ENCODE measurements around the gene MAIP1. TPM values are rescaled to one million over a fixed set of nuclear protein-coding genes. Genes with fewer than 3 reads are reported as not detected.

The MAIP1 gene
- total RNA-seq, 1 donor from 2014 or later = 27.1 TPM

DNA sequence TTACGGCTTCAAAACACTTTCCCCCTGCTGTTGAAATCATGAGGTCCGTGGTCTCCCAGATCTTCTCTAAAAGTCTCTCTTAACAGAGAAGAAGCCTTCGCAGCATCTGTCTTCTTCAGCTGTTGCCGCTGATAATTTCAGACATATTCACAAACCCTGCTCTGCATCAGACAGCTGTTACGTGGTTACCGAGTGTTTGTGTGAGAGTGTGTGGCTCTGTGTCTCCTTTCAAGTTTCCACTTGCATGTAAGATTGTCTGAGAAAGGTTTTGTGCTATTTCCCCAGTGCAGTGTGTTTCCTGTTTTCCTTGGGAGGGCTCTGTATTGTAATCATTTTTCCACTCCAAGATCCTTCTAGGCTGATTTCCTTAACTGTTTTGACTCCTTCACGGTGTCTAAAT lies 32.8 kb downstream of the MAIP1 start:
- peak; percentile 61 for DNase-seq (ENCODE audit: low read depth, low spot score)

DNA sequence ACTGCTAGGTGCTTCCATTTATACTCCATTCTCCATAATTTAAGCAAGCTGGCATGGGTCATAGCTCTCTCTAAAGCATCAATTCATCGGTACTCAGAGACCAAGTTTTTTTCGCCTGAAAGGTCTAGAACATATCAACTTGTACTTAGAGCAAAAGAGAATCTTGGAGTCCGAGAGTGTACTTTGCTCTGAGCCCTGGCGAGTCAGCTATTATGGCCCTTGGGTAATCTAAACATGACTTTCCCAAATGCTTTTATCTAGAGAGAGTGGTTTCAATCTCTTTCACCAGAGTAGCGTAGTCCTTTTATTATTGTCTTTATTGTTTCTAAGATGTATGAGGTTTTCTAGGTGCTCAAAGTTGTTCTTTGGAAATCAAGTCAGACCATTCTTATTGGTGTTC lies 34.4 kb downstream of the MAIP1 start:
- DNase-seq (ENCODE audit: low read depth, low spot score) = no peak

DNA sequence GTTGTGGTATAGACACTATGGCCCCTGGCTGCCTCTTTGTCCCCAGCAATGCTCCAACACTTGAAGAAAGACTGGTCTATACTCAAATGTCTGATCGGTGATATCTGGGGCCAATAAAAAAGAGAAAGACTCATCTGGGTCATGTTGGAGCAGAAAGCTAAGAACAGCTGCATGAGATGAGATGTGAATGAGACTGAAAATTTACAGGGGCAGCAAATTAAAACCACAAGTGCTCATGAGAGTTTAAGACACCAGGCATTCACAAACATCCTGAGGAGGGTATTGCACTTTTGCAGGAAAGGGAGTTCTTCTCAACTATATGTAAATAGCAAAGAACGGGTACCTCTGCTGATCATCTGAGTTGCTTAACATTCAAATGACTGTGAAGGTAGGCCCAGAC lies 36.3 kb downstream of the MAIP1 start:
- DNase-seq (ENCODE audit: low read depth, low spot score) = no peak

DNA sequence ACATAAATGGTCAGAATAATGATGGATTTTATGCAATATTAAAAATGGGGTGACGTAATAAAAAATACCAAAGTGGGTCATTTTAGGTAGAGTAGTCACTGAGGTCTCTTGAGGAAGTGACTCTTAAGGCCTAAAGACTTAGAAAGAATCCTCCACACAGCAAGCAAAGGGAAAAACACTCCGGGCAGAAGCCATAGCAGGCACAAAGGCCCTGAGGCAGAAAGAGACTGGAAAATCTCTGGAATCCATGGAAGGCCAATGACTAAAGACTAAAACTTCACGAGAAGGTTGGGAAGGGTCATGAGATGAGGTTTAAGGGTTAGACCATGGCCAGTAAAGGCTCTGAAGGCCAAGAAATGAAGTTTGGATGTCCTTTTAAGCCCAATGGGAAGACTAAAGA lies 36.9 kb downstream of the MAIP1 start:
- no peak for DNase-seq (ENCODE audit: low read depth, low spot score)

DNA sequence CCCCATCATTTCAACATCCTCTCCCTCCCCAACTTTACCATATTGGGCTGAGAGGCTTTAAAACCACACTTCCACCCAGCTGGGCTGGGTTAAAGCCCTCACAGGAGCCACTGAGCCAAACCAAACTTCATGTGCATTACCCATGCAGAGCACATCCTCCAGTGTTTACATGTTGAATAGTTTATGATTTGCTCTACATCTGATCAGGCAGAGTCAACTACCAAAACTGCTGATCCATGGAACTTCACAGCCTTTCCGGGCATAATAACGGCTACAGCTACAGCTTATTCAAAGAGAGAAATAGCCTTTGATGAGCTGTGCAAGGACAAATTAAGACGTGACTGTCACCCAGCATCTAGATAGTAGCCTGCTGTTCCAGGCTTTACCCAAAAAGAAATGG lies 39.0 kb downstream of the MAIP1 start:
- no peak for DNase-seq (ENCODE audit: low read depth, low spot score)

DNA sequence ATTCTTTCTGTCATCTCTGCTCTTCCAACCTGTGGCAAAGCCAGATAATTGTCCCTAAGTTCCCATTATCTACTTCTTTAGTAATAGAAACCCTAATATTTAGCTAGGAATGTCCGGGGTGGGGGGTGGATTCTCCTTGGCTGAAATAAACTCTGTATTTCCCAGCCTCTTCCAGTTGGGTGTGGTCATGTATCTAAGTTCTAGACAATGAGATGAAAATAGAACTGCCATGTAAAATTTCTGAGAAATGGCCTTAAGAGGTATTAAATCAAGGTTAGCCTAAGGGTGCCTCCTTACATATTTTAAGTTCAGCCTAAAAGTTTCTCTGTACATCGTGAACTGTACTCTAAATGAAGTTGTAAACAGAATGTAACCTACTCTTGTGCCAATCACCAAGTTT lies 39.5 kb downstream of the MAIP1 start:
- no peak for DNase-seq (ENCODE audit: low read depth, low spot score)

DNA sequence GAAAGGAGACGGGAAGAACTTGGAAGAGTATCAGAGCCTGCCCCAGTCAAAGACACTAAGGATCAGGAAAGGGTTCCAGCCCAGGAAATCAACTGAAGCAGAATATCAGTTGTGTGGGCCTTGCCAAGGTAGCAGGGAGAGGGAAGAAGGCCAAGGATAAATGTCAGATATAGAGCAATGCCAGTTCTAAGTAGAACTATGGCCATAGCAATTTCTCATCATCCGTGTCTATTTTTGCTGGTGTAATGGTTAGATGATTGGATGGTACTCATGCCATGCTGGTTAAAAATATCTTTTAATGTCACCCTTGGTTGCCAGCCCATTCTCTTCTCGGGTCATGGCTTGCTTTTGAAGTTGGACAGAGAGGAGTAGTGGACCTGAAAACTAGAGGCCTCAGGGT lies 41.9 kb downstream of the MAIP1 start:
- no peak for DNase-seq (ENCODE audit: low read depth, low spot score)

DNA sequence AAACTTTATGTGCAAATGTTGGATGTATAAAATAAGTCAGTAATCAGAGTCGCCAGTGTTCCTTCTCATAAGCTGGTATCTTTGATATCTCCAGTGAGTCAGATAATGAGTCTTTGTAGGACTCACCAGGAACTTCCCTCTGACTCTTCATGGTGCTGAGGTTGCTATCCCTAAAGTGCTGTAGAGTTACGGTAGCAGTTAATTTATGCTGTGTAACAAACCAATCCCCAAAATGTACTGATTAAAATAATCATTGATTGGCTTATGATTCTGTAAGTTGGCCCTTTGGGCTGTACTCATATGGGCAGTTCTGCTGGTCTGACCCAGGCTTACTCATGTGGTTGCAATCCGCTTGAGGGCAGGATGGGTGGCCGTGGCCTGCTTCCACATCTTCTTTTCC lies 43.8 kb downstream of the MAIP1 start:
- DNase-seq (ENCODE audit: low read depth, low spot score) = no peak

DNA sequence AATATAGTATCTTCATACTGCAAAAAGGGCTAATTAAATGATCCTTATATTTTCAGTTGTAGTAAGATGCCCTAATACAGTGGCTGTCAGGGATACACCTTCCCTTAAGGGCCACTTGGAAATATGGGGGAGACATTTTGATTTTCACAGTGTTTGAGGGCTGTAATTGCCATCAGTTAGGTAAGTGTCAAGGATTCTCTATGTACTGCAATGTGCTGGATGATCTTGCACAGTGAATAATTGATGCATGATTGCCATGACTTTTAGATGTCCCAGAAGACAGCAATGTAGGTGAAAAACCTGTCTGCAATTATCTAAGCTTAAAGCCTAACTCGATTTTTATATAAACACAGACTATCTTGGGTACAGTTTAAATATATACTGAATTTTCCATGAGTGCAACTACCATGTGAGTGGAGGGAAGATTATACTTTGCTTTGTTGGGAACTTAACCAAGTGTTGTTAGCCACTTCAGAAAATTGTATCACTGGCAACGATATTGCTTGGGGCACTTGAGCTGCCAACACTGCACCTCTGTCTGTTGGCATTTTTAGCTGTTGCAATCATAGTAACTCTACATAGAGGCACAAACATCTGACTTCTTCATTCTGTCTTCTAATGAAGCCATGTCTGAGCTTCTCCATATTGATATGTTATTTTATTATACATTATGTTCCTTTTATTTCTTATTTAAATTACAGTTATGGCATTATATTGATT lies 45.2 kb downstream of the MAIP1 start:
- no peak for DNase-seq (ENCODE audit: low read depth, low spot score)

DNA sequence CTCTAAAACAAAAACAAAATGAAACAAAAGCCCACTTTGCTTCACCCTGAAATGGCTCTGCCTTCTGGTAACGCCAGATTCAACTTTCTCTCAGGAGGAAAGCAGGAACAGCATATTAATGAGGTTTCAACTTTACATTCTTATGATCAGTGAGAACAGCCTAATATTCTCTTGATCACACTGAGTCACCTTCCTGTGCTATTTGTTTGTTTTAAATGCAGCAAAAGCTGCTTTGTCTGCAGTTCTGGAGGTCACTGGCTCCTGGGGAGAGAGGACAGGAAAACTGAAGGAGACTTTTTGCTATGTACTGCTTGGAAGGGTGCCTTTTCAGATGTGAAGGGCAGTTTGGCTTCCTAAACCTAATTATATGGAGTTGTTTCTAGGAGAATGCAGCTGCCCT lies 48.1 kb downstream of the MAIP1 start:
- DNase-seq (ENCODE audit: low read depth, low spot score) = no peak

DNA sequence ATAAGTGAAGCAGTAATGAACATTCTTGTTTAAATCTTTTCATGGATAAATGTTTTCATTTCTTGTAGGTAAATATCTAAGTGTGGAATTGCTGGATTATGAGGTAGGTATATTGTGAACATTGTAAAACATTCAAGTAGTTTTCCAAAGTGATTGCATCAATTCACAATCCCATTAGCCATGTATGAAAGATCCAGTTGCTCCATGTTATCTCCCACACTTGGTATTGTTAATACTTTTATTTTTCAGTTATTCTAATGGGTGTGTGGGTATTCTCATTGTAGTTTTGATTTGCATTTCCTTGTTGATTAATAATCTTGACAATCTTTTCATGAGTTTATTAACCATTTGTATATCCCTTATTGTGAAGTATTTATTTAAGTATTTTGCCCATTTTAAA lies 50.3 kb downstream of the MAIP1 start:
- no peak for DNase-seq (ENCODE audit: low read depth, low spot score)

DNA sequence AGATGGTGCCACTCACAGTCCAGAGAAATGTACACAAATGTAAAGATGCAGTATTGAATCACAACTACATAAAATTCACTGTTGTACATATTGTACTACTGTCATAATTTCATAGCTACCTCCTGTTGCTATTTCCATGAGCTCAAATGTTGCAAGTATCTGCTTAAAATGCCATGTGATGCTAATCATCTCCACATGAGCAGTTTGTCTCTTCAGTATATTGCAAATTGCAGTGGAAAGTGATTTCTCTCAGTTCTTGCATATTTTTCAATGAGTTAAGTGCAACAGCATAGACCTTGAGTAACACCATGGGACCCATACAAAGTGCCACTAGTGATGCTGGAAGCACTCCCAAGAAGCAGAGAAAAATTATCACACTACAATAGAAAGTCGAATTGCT lies 51.9 kb downstream of the MAIP1 start:
- DNase-seq (ENCODE audit: low read depth, low spot score) = no peak

DNA sequence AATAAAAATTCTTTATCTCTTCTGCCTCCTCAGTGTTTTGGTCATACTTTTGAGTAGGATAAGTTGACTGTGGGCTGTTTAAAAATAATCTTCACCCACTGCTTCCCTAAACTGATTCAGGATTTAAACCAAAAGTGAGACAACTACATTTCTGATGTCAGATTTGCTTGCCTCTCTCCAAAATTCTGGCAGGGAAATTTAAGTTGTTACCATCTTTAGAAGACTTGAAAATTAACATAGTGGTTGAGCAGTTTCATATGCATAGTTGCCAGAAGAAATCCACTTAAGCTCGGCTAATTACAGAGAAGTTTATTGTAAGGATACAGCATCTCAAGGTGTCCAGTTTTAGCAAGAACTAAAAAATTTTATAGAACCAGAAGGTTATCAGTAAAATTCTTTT lies 57.0 kb downstream of the MAIP1 start:
- DNase-seq (ENCODE audit: low read depth, low spot score) = no peak

Other genes with a start within 250 kb of the MAIP1 start
- 0.73 and 1.2 TPM in 2 replicates for gene FTCDNL1, start 104.4 kb upstream of the MAIP1 start, total RNA-seq
- gene C2orf69, start 44.3 kb upstream of the MAIP1 start, total RNA-seq = 12.0 and 15.0 TPM in 2 replicates
- gene TYW5, start 91 bp upstream of the MAIP1 start, total RNA-seq = 4.8 and 6.8 TPM in 2 replicates

Measured in pulmonary artery endothelial cell (primary cell).